ENCODE measurements around the gene AGAP1. TPM values are rescaled to one million over a fixed set of nuclear protein-coding genes. Genes with fewer than 3 reads are reported as not detected.

Gene AGAP1
- total RNA-seq, 1 donor from 2014 or later, result 39.0 TPM

GRCh38 chr2:235621736-235622135, 127.9 kb downstream of the AGAP1 start:
- Mint-ChIP-seq H3K4me3 (ENCODE audit: unreplicated experiment) (no peak overlapping the region), H3K9me3 (ENCODE audit: low read depth) (no peaks in the 10 kb centered on the region), H3K4me1 (ENCODE audit: low read depth) (peaks cover 59% of the 10 kb centered on the region), H3K27ac (ENCODE audit: unreplicated experiment) (peak overlapping the region; percentile 83), H3K36me3 (ENCODE audit: low read depth) (no peaks in the 10 kb centered on the region), H3K27me3 (ENCODE audit: low read depth) (no peaks in the 10 kb centered on the region)
- TF ChIP-seq CTCF (IDR thresholded peaks at IDR 0.05), result no peak
- no peak for DNase-seq (ENCODE audit: low spot score)

- Mint-ChIP-seq H3K4me3 (ENCODE audit: unreplicated experiment) (no peak overlapping the region), H3K4me1 (ENCODE audit: low read depth) (peaks cover 59% of the 10 kb centered on the region), H3K36me3 (ENCODE audit: low read depth) (no peaks in the 10 kb centered on the region), H3K9me3 (ENCODE audit: low read depth) (no peaks in the 10 kb centered on the region), H3K27ac (ENCODE audit: unreplicated experiment) (no peak overlapping the region), H3K27me3 (ENCODE audit: low read depth) (no peaks in the 10 kb centered on the region)
- TF ChIP-seq CTCF (IDR thresholded peaks at IDR 0.05), result no peak
- no peak for DNase-seq (ENCODE audit: low spot score)
These were observed 129.3 kb downstream of the AGAP1 start for GRCh38 chr2:235623111-235623510.

GRCh38 chr2:235623752-235624151, 129.9 kb downstream of the AGAP1 start:
- Mint-ChIP-seq H3K36me3 (ENCODE audit: low read depth) (no peaks in the 10 kb centered on the region), H3K4me1 (ENCODE audit: low read depth) (peaks cover 59% of the 10 kb centered on the region), H3K9me3 (ENCODE audit: low read depth) (no peaks in the 10 kb centered on the region), H3K27ac (ENCODE audit: unreplicated experiment) (no peak overlapping the region), H3K27me3 (ENCODE audit: low read depth) (no peaks in the 10 kb centered on the region), H3K4me3 (ENCODE audit: unreplicated experiment) (no peak overlapping the region)
- DNase-seq (ENCODE audit: low spot score), result no peak
- TF ChIP-seq CTCF (IDR thresholded peaks at IDR 0.05), result no peak

- Mint-ChIP-seq H3K4me1 (ENCODE audit: low read depth) (peaks cover 47% of the 10 kb centered on the region), H3K9me3 (ENCODE audit: low read depth) (no peaks in the 10 kb centered on the region)
These were observed 132.8 kb downstream of the AGAP1 start for GRCh38 chr2:235626658-235627057.

GRCh38 chr2:235627682-235628081, 133.8 kb downstream of the AGAP1 start:
- no peak for TF ChIP-seq CTCF (IDR thresholded peaks at IDR 0.05)
- peak overlapping the region; percentile 0 for H3K27ac Mint-ChIP-seq (ENCODE audit: unreplicated experiment)

More at GRCh38 chr2:235626658-235627057, 132.8 kb downstream of the AGAP1 start:
- no peaks in the 10 kb centered on the region for H3K27me3 Mint-ChIP-seq (ENCODE audit: low read depth)
- no peak overlapping the region for H3K27ac Mint-ChIP-seq (ENCODE audit: unreplicated experiment)
- H3K36me3 Mint-ChIP-seq (ENCODE audit: low read depth), result no peaks in the 10 kb centered on the region
- no peak for TF ChIP-seq CTCF (IDR thresholded peaks at IDR 0.05)
- no peak for DNase-seq (ENCODE audit: low spot score)
- H3K4me3 Mint-ChIP-seq (ENCODE audit: unreplicated experiment), result no peak overlapping the region

More at GRCh38 chr2:235627682-235628081, 133.8 kb downstream of the AGAP1 start:
- no peak overlapping the region for H3K4me3 Mint-ChIP-seq (ENCODE audit: unreplicated experiment)
- DNase-seq (ENCODE audit: low spot score), result no peak
- H3K9me3 Mint-ChIP-seq (ENCODE audit: low read depth), result no peaks in the 10 kb centered on the region
- H3K27me3 Mint-ChIP-seq (ENCODE audit: low read depth), result no peaks in the 10 kb centered on the region
- peaks cover 37% of the 10 kb centered on the region for H3K4me1 Mint-ChIP-seq (ENCODE audit: low read depth)
- no peaks in the 10 kb centered on the region for H3K36me3 Mint-ChIP-seq (ENCODE audit: low read depth)
